HepG2 (cell line): ENCODE measurements around the gene TTLL6. TPM values are rescaled to one million over a fixed set of nuclear protein-coding genes. Genes with fewer than 3 reads are reported as not detected.

Experiments
- ATAC-seq: fragments of 200-7000 bp; cut with Tn5 transposase; 3 replicates; pipeline ENCODE4 v1.9.1; 2020; ENCODE audit warnings: mild to moderate bottlenecking, moderate library complexity
- BruUV-seq: library from RNA; stranded (reverse); fragments of 400-500 nt; replicated peaks from 2 replicates; lab custom pipeline; 2021; lab: Mats Ljungman, UMichigan
- CTCF ChIA-PET: fragments of 300-600 bp; formaldehyde crosslinking; extraction: SDS; loops from one replicate; lab custom pipeline; 2021; ENCODE audit warnings: low total read pairs, inconsistent platforms, low intra/inter-chr PET ratio; lab: Yijun Ruan, JAX
- POLR2A ChIA-PET: fragments of 350-600 bp; sonication (Branson Sonifier 250); formaldehyde crosslinking; loops from one replicate; lab custom pipeline; 2020; ENCODE audit warnings: antibody characterized with exemption, inconsistent platforms; lab: Yijun Ruan, JAX
- DNase-seq: peaks from one replicate; pipeline ENCODE4 v3.0.0-alpha.2; 2015; ENCODE audit warnings: low spot score
- FAIRE-seq: peaks from 3 replicates; lab custom pipeline; 2011; peaks lifted over from hg19 to GRCh38; lab: Jason Lieb, UNC
- H2AFZ ChIP-seq: one replicate; pipeline ENCODE4 v1.6.1; 2011; ENCODE audit warnings: low read length, inconsistent platforms
- H3K27ac ChIP-seq: fragments of 300-600 bp; 3 replicates; pipeline ENCODE4 v1.8.0; 2011; ENCODE audit warnings: mixed run types, mild to moderate bottlenecking, mixed read lengths, low read length, inconsistent platforms; ENCODE audit not compliant: insufficient read depth; ENCODE audit errors: extremely low read length
- H3K27me3 ChIP-seq, 2 experiments: fragments of 200-600 bp in 1 of 2; 2 replicates in 1 of 2; 3 replicates in 1 of 2; pipeline versions ENCODE4 v1.6.0 to v1.8.0; 2011; ENCODE audit warnings: low read length in 2 of 2, mild to moderate bottlenecking in 2 of 2, moderate library complexity in 2 of 2, inconsistent platforms in 1 of 2; ENCODE audit not compliant: insufficient read depth in 2 of 2, control insufficient read depth in 1 of 2
- H3K36me3 ChIP-seq, 2 experiments: fragments of 200-600 bp in 1 of 2; replicated peaks in 1 of 2; 2 replicates in 1 of 2; 3 replicates in 1 of 2; pipeline versions ENCODE4 v1.5.1 to v1.8.0; 2011; ENCODE audit warnings: low read length in 2 of 2, inconsistent platforms in 1 of 2; ENCODE audit not compliant: insufficient read depth in 2 of 2, control insufficient read depth in 1 of 2
- H3K4me1 ChIP-seq: 2 replicates; pipeline ENCODE4 v1.5.1; 2012; ENCODE audit warnings: low read length, inconsistent platforms; ENCODE audit not compliant: insufficient read depth
- H3K4me2 ChIP-seq: 2 replicates; pipeline ENCODE4 v1.6.0; 2011; ENCODE audit warnings: low read depth, low read length, inconsistent platforms
- H3K4me3 ChIP-seq, 3 experiments: fragments of 200-600 bp in 1 of 3; sonication (generic), shearing (Covaris generic) in 1 of 3; replicated peaks in 1 of 3; 2 replicates each; pipeline ENCODE4 v1.5.1; 2011 to 2016; ENCODE audit warnings: low read length in 3 of 3, inconsistent platforms in 2 of 3, low read depth in 2 of 3, mild to moderate bottlenecking in 2 of 3, control low read depth in 1 of 3, mixed read lengths in 1 of 3; ENCODE audit not compliant: insufficient read depth in 1 of 3
- H3K79me2 ChIP-seq: one replicate; pipeline ENCODE4 v1.6.1; 2011; ENCODE audit warnings: low read length, inconsistent platforms; ENCODE audit not compliant: insufficient read depth
- H3K9ac ChIP-seq: 2 replicates; pipeline ENCODE4 v1.6.0; 2011; ENCODE audit warnings: mild to moderate bottlenecking, low read depth, low read length, inconsistent platforms; ENCODE audit not compliant: insufficient read depth
- H3K9me3 ChIP-seq: 2 replicates; pipeline ENCODE4 v1.5.1; 2012; ENCODE audit warnings: mild to moderate bottlenecking, low read length
- H4K20me1 ChIP-seq: 2 replicates; pipeline ENCODE4 v1.6.0; 2011; ENCODE audit warnings: inconsistent platforms, mild to moderate bottlenecking, low read length, moderate library complexity; ENCODE audit not compliant: insufficient read depth
- BRF2 ChIP-seq: sonication (generic); formaldehyde crosslinking; IDR thresholded peaks from 2 replicates; pipeline ENCODE4 v1.8.1; 2022; ENCODE audit warnings: mild to moderate bottlenecking, missing genetic modification reagents
- FOXC1 ChIP-seq: sonication (generic); formaldehyde crosslinking; IDR thresholded peaks from 2 replicates; pipeline ENCODE4 v1.8.0; 2022; ENCODE audit warnings: mild to moderate bottlenecking, missing genetic modification reagents, borderline replicate concordance
- MED13 ChIP-seq: sonication (generic); formaldehyde crosslinking; IDR thresholded peaks from 2 replicates; pipeline ENCODE4 v1.5.0; 2020; ENCODE audit warnings: missing genetic modification reagents
- SMAD3 ChIP-seq: sonication (generic); formaldehyde crosslinking; IDR thresholded peaks from 2 replicates; pipeline ENCODE4 v1.4.0; 2020; ENCODE audit warnings: missing genetic modification reagents
- WGBS: methylation state at CpG from one replicate; pipeline ENCODE4 v1.1.6; 2017; ENCODE audit warnings: low lambda C conversion rate; 5-methylcytosine and 5-hydroxymethylcytosine counted together
- in situ Hi-C: cut with HindIII; loops from 2 replicates; pipeline ENCODE4 v1.10.0; 2017; ENCODE audit warnings: low pct_unique_long_range_greater_than_20kb; ENCODE audit not compliant: extremely low pct_ligation_motif_present
- intact Hi-C: fragments of 100-400 bp; cut with micrococcal nuclease; formaldehyde crosslinking; loops from one replicate; pipeline ENCODE4 v1.10.0; 2022; ENCODE audit not compliant: unreplicated experiment
- polyA plus RNA-seq, 8 experiments: library from polyadenylated mRNA; depleted of rRNA in 3 of 8; stranded (reverse) in 7 of 8; unstranded in 1 of 8; fragments of >200 nt; fragmentation: Illumina TruSeq in 4 of 8; extraction: Trizol in 4 of 8; gene quantifications; 2 replicates each; pipeline versions ENCODE4 v1.2.1 to v1.2.3, GENCODE V29; 2011 to 2016; ENCODE audit warnings: low read depth in 4 of 8, missing spikeins in 1 of 8, mixed read lengths in 1 of 8; ENCODE audit not compliant: insufficient read depth in 1 of 8
- total RNA-seq, 5 experiments: library from RNA; depleted of rRNA; stranded (reverse); fragments of >200 nt; fragmentation: Illumina TruSeq; extraction: Trizol; gene quantifications; 2 replicates each; pipeline ENCODE4 v1.2.3, GENCODE V29; 2016; ENCODE audit warnings: low read depth in 1 of 5
- TF ChIP-seq, protein P1 (sequence below): sonication (generic); formaldehyde crosslinking; conservative IDR thresholded peaks from 2 replicates; pipeline ENCODE4 v1.8.0; 2022; ENCODE audit warnings: mild to moderate bottlenecking, moderate library complexity, missing genetic modification reagents
- TF ChIP-seq, protein P2 (sequence below), 2 experiments: sonication (generic) in 1 of 2; formaldehyde crosslinking in 1 of 2; IDR thresholded peaks; 2 replicates each; pipeline versions ENCODE4 v1.5.1 to v1.6.1; 2011 to 2020; ENCODE audit warnings: borderline replicate concordance in 1 of 2, low read depth in 1 of 2, low read length in 1 of 2, mild to moderate bottlenecking in 1 of 2, missing genetic modification reagents in 1 of 2, moderate library complexity in 1 of 2
- TF ChIP-seq, protein P3 (sequence below): sonication (generic); formaldehyde crosslinking; IDR thresholded peaks from 2 replicates; pipeline ENCODE4 v1.4.0; 2020; ENCODE audit warnings: missing genetic modification reagents
- TF ChIP-seq, protein P4 (sequence below): fragments of 450-650 bp; IDR thresholded peaks from 2 replicates; pipeline ENCODE4 v1.6.1; 2016

TTLL6 gene
- total and polyA plus RNA-seq, 2 of the 13 experiments (the other 11 are each of a cell fraction or from before 2014, with no cell fraction given), result 0.04 to 0.08 TPM

GRCh38 chr17:48757524-48757961 lies 59.5 kb downstream of the TTLL6 start (continued):
- TF ChIP-seq, protein P1, sequence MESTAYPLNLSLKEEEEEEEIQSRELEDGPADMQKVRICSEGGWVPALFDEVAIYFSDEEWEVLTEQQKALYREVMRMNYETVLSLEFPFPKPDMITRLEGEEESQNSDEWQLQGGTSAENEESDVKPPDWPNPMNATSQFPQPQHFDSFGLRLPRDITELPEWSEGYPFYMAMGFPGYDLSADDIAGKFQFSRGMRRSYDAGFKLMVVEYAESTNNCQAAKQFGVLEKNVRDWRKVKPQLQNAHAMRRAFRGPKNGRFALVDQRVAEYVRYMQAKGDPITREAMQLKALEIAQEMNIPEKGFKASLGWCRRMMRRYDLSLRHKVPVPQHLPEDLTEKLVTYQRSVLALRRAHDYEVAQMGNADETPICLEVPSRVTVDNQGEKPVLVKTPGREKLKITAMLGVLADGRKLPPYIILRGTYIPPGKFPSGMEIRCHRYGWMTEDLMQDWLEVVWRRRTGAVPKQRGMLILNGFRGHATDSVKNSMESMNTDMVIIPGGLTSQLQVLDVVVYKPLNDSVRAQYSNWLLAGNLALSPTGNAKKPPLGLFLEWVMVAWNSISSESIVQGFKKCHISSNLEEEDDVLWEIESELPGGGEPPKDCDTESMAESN (CRISPR knock-in tag), result no peak
- TF ChIP-seq MED13 (CRISPR knock-in tag) (no peak), SMAD3 (CRISPR knock-in tag) (no peak)
- TF ChIP-seq, protein P2, sequence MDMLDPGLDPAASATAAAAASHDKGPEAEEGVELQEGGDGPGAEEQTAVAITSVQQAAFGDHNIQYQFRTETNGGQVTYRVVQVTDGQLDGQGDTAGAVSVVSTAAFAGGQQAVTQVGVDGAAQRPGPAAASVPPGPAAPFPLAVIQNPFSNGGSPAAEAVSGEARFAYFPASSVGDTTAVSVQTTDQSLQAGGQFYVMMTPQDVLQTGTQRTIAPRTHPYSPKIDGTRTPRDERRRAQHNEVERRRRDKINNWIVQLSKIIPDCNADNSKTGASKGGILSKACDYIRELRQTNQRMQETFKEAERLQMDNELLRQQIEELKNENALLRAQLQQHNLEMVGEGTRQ (IDR thresholded peaks at IDR 0.05; ENCODE audit: low read depth, low read length), result no peak
- TF ChIP-seq, protein P2 (CRISPR knock-in tag; IDR thresholded peaks at IDR 0.05; ENCODE audit: borderline replicate concordance), result no peak

DNA sequence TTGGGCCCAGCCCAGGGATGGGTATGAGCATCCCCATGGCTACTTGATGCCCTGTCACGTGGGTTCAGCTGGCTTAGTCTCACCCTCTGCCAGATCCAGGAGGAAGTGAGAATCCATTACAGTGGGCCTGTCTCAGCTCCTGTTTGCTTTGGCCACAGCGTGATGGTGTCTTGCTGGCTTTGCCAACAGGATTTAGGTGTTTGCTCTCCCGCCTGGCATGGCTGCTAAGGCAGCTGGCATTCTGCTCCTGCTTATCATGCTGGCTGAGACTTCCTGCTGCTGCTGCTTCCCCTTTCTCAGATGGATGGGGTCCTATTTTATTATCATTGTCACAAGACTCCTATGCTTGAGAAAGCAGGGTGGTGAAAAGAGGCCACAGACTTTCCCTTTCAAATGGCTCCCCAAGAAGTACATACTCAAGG lies 60.2 kb downstream of the TTLL6 start:
- Histone ChIP-seq H3K79me2 (no peaks in the 10 kb centered on the region), H3K27me3 (peaks cover 31 to 69% of the 10 kb centered on the region in 2 experiments), H3K4me1 (no peaks in the 10 kb centered on the region), H2AFZ (no peak overlapping the region), H3K36me3 (no peaks in the 10 kb centered on the region), H4K20me1 (no peaks in the 10 kb centered on the region), H3K4me2 (no peak overlapping the region), H3K4me3 (no peak overlapping the region), H3K9ac (no peak overlapping the region), H3K27ac (no peak overlapping the region), H3K9me3 (no peaks in the 10 kb centered on the region)
- intact Hi-C loops, result no loop called here
- POLR2A ChIA-PET, result no interaction called here
- FAIRE-seq, result no peak
- BruUV-seq, result no TSS peak
- in situ Hi-C loops, result no loop called here
- no peak for ATAC-seq
- no peak for DNase-seq
- WGBS, result 2% methylated on average over 3 of the region's 3 CpGs
- CTCF ChIA-PET, result no interaction called here
- TF ChIP-seq, protein P3, sequence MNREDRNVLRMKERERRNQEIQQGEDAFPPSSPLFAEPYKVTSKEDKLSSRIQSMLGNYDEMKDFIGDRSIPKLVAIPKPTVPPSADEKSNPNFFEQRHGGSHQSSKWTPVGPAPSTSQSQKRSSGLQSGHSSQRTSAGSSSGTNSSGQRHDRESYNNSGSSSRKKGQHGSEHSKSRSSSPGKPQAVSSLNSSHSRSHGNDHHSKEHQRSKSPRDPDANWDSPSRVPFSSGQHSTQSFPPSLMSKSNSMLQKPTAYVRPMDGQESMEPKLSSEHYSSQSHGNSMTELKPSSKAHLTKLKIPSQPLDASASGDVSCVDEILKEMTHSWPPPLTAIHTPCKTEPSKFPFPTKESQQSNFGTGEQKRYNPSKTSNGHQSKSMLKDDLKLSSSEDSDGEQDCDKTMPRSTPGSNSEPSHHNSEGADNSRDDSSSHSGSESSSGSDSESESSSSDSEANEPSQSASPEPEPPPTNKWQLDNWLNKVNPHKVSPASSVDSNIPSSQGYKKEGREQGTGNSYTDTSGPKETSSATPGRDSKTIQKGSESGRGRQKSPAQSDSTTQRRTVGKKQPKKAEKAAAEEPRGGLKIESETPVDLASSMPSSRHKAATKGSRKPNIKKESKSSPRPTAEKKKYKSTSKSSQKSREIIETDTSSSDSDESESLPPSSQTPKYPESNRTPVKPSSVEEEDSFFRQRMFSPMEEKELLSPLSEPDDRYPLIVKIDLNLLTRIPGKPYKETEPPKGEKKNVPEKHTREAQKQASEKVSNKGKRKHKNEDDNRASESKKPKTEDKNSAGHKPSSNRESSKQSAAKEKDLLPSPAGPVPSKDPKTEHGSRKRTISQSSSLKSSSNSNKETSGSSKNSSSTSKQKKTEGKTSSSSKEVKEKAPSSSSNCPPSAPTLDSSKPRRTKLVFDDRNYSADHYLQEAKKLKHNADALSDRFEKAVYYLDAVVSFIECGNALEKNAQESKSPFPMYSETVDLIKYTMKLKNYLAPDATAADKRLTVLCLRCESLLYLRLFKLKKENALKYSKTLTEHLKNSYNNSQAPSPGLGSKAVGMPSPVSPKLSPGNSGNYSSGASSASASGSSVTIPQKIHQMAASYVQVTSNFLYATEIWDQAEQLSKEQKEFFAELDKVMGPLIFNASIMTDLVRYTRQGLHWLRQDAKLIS, result no peak
- TF ChIP-seq BRF2 (CRISPR knock-in tag), result no peak
- TF ChIP-seq FOXC1 (CRISPR knock-in tag), result no peak
- TF ChIP-seq, protein P4, sequence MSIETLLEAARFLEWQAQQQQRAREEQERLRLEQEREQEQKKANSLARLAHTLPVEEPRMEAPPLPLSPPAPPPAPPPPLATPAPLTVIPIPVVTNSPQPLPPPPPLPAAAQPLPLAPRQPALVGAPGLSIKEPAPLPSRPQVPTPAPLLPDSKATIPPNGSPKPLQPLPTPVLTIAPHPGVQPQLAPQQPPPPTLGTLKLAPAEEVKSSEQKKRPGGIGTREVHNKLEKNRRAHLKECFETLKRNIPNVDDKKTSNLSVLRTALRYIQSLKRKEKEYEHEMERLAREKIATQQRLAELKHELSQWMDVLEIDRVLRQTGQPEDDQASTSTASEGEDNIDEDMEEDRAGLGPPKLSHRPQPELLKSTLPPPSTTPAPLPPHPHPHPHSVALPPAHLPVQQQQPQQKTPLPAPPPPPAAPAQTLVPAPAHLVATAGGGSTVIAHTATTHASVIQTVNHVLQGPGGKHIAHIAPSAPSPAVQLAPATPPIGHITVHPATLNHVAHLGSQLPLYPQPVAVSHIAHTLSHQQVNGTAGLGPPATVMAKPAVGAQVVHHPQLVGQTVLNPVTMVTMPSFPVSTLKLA, result no peak
